Left lung (tissue), 10 donors: ENCODE measurements around the gene RPF1. TPM values are rescaled to one million over a fixed set of nuclear protein-coding genes. Genes with fewer than 3 reads are reported as not detected.
A peak's percentile ranks its signal among the peaks of the same experiment; 100 is the strongest.
"Not testable (repeated sequence)": the region's sequence is repeated elsewhere in the genome, so short reads cannot be mapped to it uniquely, and the experiment has no call there.

Experiments
- ATAC-seq: fragments of 200-7000 bp; cut with Tn5 transposase; one replicate; pipeline ENCODE4 v1.9.1; 2020; ENCODE audit warnings: moderate library complexity
- DNase-seq, 4 donors: peaks; one replicate each; pipeline ENCODE4 v3.0.0-alpha.2; 2013 to 2020
- H3K27ac ChIP-seq, 2 donors: fragments of 200-600 bp; sonication (generic) in 1 of 2; one replicate each; pipeline versions ENCODE4 v1.5.0 to v1.8.0; 2020 to 2021
- H3K27me3 ChIP-seq, 2 donors: fragments of 200-600 bp; sonication (generic) in 1 of 2; one replicate each; pipeline versions ENCODE4 v1.5.0 to v1.8.0; 2020 to 2021
- H3K36me3 ChIP-seq, 2 donors: fragments of 200-600 bp; sonication (generic) in 1 of 2; one replicate each; pipeline versions ENCODE4 v1.5.0 to v1.8.0; 2020 to 2021
- H3K4me1 ChIP-seq, 2 donors: fragments of 200-600 bp; one replicate each; pipeline ENCODE4 v1.8.0; 2021
- H3K4me3 ChIP-seq, 2 donors: fragments of 200-600 bp; sonication (generic) in 1 of 2; one replicate each; pipeline versions ENCODE4 v1.5.0 to v1.8.0; 2020 to 2021; ENCODE audit warnings: mild to moderate bottlenecking in 1 of 2
- H3K9me3 ChIP-seq, 2 donors: fragments of 200-600 bp; sonication (generic) in 1 of 2; one replicate each; pipeline versions ENCODE4 v1.5.0 to v1.8.0; 2020 to 2021
- intact Hi-C, 2 donors: fragments of 100-400 bp; cut with DNase I; formaldehyde crosslinking; loops; one replicate each; pipeline versions ENCODE4 v1.11.2 to v1.14.2; 2022
- polyA plus RNA-seq, 6 donors: library from polyadenylated mRNA; unstranded; fragments of 120-200 nt; gene quantifications; one replicate each; pipeline ENCODE4 v1.2.1, GENCODE V29; 2013; ENCODE audit not compliant: insufficient read length in 6 of 6
- total RNA-seq, 2 donors: library from RNA; stranded (reverse); fragmentation: NEBNext Ultra II Directional; extraction: Animal tissue kit (Norgen Biotek cat#: 25700); gene quantifications; one replicate each; pipeline ENCODE4 v1.2.1, GENCODE V29; 2021
- TF ChIP-seq, protein P1 (sequence below), 2 donors: fragments of 200-600 bp; sonication (generic) in 1 of 2; IDR thresholded peaks; one replicate each; pipeline versions ENCODE4 v1.5.0 to v1.8.0; 2021; ENCODE audit warnings: antibody characterized with exemption in 2 of 2
- donor health status: DM: no; HTN: yes; CAD: no.
- donor health status: DM: no; HTN: no; CAD: no.

Gene RPF1
- total and polyA plus RNA-seq, 8 donors: 20.6 to 41.1 (median 37.6) TPM

DNA sequence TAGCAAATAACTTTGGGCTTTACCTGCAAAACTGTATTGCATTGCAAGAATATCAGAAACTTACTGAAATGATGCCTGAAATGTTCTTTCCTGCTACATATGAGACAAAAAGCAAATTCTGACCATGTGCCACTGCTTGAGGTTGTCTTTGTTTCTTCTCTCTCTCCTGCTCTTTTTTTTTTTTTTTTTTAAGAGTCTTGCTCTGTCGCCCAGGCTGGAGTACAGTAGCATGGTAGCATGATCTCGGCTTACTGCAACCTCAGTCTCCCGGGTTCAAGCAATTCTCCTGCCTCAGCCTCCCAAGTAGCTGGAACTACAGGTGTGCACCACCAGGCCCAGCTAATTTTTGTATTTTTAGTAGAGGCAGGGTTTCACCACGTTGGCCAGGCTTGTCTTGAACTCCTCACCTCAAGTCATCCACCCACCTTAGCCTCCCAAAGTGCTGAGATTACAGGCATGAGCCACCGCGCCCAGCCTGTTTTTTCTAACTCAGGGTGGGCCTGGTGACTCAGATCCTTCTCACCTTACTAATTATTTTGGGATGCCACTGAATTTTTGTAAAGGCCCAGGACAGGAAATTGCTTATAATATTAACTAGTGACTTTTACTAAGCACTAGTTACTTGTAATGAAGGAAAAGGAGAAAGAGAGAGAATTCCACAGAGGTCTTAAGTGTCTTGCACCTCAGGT is 44.8 kb upstream of the RPF1 start:
- no peaks in the 10 kb centered on the region for H3K36me3 ChIP-seq
- peaks cover 0 to 4% of the 10 kb centered on the region in 2 donors for H3K9me3 ChIP-seq
- no peak for DNase-seq
- TF ChIP-seq, protein P1, sequence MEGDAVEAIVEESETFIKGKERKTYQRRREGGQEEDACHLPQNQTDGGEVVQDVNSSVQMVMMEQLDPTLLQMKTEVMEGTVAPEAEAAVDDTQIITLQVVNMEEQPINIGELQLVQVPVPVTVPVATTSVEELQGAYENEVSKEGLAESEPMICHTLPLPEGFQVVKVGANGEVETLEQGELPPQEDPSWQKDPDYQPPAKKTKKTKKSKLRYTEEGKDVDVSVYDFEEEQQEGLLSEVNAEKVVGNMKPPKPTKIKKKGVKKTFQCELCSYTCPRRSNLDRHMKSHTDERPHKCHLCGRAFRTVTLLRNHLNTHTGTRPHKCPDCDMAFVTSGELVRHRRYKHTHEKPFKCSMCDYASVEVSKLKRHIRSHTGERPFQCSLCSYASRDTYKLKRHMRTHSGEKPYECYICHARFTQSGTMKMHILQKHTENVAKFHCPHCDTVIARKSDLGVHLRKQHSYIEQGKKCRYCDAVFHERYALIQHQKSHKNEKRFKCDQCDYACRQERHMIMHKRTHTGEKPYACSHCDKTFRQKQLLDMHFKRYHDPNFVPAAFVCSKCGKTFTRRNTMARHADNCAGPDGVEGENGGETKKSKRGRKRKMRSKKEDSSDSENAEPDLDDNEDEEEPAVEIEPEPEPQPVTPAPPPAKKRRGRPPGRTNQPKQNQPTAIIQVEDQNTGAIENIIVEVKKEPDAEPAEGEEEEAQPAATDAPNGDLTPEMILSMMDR (IDR thresholded peaks at IDR 0.05): no peak
- H3K27ac ChIP-seq: peak overlapping the region in 1 of 2 donors; percentile 48
- H3K4me3 ChIP-seq: no peak overlapping the region
- no peak for ATAC-seq
- no peaks in the 10 kb centered on the region for H3K27me3 ChIP-seq
- intact Hi-C loops: loop anchor here in 1 of 2 donors (10.0 kb wide), 1 partner anchor 341 kb away; no protein-coding TSS in a partner anchor
- H3K4me1 ChIP-seq: peaks cover 0 to 29% of the 10 kb centered on the region in 2 donors

DNA sequence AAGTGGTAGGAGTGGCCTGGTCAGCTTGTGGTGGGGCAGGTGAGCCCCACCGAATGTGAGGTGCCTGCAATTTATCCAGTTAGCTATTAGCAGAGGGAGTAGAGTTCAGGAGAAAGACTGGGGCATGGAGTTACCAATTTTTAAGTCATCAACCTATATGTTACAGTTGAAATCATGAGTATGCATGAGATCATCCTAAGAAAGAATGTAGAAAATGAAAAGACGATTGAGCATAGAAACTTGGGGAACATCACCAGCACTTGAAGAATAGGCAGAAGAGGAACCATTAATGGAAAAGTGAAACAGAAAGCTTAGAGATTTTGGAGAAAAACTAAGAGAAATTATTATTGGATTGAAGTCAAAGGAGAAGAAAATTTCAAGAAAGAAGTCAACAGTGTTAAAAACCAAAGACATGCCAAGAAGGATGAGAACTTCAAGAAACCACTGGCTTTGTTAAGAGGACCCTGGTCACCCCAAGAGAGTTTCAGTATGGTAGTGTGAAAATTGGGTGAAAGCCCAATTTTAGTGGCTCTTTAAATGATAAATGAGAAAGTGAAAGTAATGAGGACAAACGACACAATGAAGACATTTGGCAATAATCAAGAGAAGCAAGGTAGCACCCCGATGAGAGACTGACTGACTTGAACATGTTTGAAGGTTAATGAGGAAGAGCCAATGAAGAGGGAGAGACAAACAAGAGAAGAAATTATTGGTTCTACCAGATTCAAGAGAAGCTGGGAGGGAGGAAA is 44.1 kb upstream of the RPF1 start:
- TF ChIP-seq, protein P1 (IDR thresholded peaks at IDR 0.05): no peak
- no peak for ATAC-seq
- intact Hi-C loops: loop anchor here in 1 of 2 donors (5.0 to 10.0 kb wide), 2 partner anchors 293 to 340 kb away; partner anchors contain the start of gene PRKACB
- H3K27ac ChIP-seq: peak overlapping the region in 1 of 2 donors; percentile 48
- peaks cover 0 to under 1% of the 10 kb centered on the region in 2 donors for H3K9me3 ChIP-seq
- H3K4me1 ChIP-seq: peaks cover 0 to 29% of the 10 kb centered on the region in 2 donors
- H3K4me3 ChIP-seq: no peak overlapping the region
- H3K27me3 ChIP-seq: no peaks in the 10 kb centered on the region
- no peaks in the 10 kb centered on the region for H3K36me3 ChIP-seq
- DNase-seq: no peak

DNA sequence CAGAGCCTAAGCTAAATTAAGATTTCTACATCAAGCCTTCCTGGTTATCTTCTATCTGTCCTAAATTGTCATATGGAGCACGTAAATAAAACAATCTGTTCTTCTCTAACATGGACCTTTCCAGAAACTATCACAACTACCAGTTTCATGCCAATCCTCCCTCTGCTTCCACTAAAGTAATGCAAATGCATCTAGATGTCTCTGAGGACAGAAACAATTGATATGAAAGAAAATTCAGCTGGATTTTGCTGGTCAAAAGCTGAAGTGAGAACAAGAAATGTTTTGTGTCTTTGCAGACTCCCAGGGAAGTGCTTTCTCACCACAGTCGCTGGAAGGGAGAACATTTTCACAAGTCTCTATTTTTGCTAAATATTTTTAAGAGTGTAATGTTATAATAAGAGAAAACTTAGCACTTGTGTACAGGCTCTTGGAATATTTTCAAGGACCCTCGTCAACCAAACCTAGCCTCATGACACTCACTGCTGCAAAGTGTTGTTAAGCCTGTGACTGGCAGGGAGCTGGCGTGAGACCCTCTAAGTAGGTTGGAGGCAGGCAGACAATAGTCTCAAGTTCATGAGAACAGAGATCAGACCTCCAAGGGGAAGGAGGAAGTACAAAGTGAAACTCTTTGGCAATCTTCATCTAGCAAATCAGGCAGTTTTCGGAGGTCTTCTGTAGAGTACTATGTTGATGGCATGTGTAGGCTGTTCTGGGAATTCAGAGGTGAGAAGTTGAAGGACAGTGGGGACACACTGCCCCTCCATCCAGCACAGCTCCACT is 42.0 kb upstream of the RPF1 start:
- intact Hi-C loops: loop anchor here in 1 of 2 donors (5.0 to 10.0 kb wide), 2 partner anchors 295 to 338 kb away; partner anchors contain the start of gene PRKACB
- ATAC-seq (peak; percentile 20), DNase-seq (no peak)
- TF ChIP-seq, protein P1 (IDR thresholded peaks at IDR 0.05): no peak
- no peaks in the 10 kb centered on the region for H3K9me3 ChIP-seq
- peak overlapping the region in 1 of 2 donors; percentile 1 for H3K27ac ChIP-seq
- H3K36me3 ChIP-seq: no peaks in the 10 kb centered on the region
- H3K4me3 ChIP-seq: no peak overlapping the region
- no peaks in the 10 kb centered on the region for H3K27me3 ChIP-seq
- H3K4me1 ChIP-seq: peaks cover 0 to 30% of the 10 kb centered on the region in 2 donors

DNA sequence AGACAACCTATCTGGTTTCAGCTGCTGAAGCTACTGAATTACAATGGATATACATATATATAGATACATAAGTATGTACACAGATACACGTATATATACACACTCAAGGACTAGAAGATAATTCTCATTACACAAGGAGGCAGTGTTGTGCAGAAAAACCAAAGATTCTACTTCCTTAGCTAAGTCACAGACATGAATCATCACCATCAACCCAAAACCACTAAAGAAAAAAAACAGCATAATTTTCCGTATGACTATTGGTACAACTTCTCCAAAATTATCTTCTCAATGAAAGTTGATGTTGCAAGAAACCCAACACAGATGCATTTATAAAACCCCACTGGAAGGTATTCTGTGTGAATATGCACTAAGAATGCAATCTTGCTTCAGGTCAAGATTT is 36.8 kb upstream of the RPF1 start:
- H3K36me3 ChIP-seq: no peaks in the 10 kb centered on the region
- intact Hi-C loops: no loop called here
- no peak overlapping the region for H3K4me3 ChIP-seq
- H3K27ac ChIP-seq: no peak overlapping the region
- no peaks in the 10 kb centered on the region for H3K9me3 ChIP-seq
- peak; percentile 97 for ATAC-seq
- H3K4me1 ChIP-seq: peaks cover 0 to 15% of the 10 kb centered on the region in 2 donors
- H3K27me3 ChIP-seq: no peaks in the 10 kb centered on the region
- DNase-seq: peak in 2 of 4 donors; percentile 17 to 36
- TF ChIP-seq, protein P1 (IDR thresholded peaks at IDR 0.05): peak; percentile 44 to 45

DNA sequence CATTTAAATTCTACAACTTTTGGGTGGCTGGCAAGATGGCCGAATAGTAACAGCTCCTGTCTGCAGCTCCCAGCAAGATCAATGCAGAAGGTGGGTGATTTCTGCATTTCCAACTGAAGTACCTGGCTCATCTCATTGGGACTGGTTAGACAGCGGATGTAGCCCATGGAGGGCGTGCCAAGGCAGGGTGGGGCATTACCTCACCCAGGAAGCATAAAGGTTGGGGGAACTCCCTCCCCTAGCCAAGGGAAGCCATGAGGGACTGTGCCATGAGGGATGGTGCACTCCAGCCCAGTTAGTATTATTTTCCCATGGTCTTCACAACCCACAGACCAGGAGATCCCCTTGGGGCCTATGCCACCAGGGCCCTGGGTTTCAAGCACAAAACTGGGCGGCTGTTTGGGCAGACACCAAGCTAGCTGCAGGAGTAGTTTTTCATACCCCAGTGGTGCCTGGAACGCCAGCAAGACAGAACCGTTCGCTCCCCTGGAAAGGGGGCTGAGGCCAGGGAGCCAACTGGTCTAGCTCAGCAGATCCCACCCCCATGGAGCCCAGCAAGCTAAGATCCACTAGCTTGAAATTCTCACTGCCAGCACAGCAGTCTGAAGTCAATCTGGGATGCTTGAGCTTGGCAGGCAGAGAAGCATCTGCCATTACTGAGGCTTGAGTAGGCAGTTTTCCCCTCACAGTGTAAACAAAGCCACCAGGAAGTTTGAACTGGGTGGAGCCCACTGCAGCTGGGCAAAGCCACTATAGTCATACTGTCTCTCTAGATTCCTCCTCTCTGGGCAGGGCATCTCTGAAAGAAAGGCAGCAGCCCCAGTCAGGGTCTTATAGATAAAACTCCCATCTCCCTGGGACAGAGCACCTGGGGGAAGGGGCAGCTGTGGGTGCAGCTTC is 36.1 kb upstream of the RPF1 start:
- H3K36me3 ChIP-seq, H3K27ac ChIP-seq, DNase-seq, H3K9me3 ChIP-seq, H3K27me3 ChIP-seq, H3K4me3 ChIP-seq, ATAC-seq, intact Hi-C loops: not testable (repeated sequence)
- peaks cover 0 to 15% of the 10 kb centered on the region in 2 donors for H3K4me1 ChIP-seq

DNA sequence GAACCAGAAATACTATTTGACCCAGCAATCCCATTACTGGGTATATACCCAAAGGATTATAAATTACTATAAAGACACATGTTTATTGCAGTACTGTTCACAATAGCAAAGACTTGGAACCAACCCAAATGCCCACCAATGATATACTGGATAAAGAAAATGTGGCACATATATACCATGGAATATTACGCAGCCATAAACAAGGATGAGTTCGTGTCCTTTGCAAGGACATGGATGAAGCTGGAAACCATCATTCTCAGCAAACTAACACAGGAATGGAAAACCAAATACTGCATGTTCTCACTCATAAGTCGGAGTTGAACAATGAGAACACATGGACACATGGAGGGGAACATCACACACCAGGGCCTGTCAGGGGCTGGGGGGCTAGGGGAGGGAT is 30.4 kb upstream of the RPF1 start:
- H3K9me3 ChIP-seq, H3K27ac ChIP-seq, H3K4me1 ChIP-seq, H3K36me3 ChIP-seq, H3K4me3 ChIP-seq, ATAC-seq, intact Hi-C loops, H3K27me3 ChIP-seq, DNase-seq: not testable (repeated sequence)
